ENCODE results near the gene DHRS1.
"Not testable (repeated sequence)": the region's sequence is repeated elsewhere in the genome, so short reads cannot be mapped to it uniquely, and the experiment has no call there.

The DHRS1 gene

DNA sequence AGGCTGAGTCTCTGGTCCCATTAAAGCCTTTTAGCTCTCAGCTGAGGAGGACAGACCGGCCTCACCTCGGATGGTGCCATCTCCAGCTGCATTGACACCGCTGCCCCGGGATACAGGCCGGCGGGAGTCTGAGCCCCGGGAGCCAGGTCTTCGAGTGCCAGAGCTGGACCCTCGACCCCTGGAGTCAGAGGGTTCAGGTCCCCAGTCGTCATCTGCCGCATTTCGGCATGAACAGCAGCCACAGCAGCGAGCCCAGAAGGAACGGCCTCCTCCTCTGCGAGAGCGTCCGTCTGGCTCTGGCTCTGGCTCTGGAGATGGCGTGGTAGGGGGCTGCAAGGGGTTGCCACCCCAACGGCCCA is 37.6 kb downstream of the DHRS1 start:
- no peak for DNase-seq

DNA sequence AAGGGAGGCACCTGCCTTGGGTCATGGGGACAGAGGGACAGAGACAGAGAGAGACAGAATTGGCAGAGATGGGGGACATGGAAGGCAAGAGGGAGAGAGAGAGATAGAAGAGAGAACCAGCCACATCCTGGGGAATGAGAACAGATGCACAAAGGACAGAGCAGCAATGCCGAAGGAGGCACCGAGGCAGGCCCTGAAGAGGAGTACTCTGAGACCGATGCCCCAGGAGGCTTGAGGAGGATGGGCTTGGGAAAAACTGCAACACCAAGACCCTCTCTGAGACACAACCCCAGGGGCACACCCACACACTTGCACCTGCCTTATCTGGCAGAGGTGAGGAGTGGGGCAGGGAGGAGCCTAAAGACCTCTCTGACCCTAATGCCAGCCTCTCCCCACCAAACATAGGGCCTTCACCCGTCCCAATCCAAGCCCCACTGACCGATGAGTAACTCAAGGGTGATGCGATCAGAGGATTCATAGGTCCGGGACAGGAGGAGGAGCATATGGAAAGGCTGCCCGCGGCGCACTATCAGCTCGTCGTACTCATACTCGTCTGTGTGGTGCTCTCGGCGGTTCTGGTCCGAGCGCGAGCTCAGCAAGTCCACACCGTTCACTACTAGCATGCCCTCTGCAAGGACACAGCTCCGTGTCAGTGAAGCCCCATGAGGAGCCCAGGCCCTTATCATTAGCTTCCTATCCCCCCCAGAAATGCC is 38.2 kb downstream of the DHRS1 start:
- no peak for DNase-seq

DNA sequence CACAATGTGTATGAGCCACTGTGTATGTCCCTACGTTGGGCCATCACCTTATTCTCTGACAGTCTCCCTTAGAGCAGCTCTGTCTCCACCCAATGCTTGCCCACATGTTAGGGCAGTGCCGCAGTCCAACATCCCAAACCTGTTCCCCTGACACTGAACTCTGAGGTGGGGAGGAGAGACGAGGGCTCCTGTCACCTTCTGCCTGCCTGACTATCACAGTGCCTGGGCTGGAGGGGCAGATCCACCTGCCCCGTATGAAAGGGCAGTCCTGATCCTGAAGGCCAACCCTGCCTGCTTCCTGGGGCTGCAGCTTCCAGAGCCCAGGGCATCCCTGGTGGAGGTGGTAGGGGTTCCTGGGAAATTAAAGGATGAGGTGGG is 38.8 kb downstream of the DHRS1 start:
- no peak for DNase-seq

DNA sequence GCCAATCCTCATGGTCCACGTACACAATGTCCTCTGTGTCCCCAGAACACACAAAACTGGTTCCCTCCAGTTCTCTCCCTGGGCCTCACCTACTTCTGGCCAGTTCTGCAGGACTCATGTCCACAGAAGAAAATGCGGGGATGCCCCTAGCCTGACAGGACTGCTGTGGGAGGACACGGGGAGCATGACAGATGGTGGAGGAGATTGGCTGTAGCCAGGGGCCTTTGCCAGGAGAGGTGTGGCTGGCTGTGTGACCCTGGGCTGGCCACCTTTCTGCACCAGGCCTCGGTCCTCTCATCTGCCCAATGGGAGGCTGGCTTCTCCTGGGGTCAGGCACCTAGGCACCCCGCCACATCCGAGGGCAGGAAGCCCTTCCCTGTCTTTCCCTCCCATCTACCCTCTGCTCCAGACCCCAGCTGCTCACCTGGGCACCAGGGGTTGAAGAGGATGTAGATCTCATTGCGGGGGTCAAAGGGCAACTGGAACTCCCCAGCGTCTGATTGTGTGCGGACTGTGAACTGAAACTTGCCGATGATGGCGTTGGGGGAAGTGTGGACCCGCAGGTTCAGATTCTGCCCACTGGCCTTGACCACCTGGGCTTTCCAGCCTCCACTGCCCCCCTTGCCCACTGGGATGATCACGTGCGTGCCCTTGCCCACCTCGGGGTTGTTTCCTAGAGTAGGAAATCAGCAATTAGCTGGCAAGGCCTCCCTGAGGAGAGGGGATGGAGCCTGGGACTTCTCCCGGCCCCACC is 39.4 kb downstream of the DHRS1 start:
- no peak for DNase-seq

DNA sequence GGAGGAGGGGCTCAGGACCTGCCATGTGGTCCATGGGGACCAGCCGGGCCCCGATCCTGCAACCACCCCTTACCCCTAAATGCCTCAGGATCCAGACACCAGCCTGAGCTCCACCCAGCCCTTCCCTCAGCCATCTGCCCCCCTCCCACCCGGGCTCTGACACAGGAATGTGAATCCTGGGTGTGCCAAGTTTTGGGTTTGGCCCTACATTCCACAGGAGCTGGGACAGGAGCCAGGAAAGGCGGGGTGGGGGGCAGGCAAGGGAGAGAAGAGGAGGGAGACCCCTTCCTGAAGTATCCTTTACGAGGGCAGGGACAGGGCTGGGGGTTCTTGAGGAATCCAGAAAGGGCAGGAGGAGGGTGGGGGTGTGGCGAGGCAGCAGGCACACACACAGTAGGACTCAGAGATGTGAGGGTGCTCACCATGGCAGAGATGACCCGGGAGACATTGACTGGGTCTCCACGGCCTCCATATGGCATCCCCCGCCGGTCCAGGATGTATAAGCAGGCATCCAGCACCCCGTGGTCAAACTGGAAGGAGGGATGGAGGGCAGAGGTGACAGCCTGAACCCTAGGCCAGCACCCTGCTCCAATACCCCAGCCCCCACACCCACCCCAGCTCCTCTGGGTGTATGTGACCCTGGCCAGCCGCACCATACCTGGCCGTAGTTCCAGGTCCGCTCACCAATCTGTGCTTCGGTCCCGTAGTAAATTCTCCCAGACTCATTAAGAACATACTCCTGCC is 40.1 kb downstream of the DHRS1 start:
- DNase-seq, result no peak

DNA sequence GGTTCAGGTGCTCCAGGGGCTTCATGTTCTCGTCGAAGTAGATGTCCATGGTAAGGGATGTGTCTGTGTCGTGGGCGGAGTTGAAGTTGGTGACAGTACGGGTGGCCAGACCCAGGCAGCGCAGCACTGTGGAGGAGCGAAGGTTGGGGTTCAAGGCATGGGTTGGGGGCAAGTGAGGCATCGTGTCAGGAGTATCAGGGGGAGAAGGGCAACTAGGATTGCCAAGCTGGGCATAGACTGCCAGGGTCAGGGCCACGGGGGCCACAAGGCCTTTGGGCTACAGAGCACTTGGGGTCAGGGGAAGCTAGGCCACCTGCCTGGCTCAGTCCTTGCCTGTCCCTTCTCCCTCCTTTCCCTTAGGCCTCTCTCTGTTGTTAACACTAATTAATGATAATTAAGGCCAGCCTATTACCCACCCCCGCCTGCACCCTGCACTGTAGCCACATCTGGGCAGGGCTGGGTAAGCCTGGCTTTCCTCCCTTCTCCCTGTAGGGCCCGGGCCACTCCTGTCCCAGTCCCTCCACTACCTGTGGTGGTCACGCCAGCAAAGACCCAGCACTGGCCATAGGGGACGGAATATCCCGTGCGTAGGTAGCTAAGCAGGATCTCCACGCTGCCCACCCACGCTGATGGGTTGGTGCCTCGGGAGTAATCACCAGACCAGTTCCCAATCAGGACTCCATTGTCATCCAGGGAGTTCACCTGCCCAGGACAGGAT is 40.9 kb downstream of the DHRS1 start:
- no peak for DNase-seq

DNA sequence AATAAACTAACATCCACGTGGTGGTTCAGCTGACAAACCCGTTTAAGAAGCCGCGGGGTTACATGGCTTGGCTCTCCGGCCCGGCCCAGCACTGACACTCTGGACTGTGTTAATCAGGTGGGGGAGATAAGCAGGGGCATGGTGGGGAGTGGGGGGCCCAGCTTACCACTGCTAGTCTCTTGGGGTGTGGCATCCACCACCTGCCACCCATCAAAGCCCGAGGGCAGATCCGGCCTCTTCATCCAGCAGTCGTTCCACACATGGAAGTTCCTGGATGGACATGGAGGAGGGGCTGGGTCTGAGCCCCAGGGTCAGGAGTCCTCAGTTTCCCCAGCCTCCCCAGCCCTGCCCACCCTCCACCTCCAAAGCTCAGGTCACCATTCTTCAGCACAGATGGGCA is 41.5 kb downstream of the DHRS1 start:
- no peak for DNase-seq

DNA sequence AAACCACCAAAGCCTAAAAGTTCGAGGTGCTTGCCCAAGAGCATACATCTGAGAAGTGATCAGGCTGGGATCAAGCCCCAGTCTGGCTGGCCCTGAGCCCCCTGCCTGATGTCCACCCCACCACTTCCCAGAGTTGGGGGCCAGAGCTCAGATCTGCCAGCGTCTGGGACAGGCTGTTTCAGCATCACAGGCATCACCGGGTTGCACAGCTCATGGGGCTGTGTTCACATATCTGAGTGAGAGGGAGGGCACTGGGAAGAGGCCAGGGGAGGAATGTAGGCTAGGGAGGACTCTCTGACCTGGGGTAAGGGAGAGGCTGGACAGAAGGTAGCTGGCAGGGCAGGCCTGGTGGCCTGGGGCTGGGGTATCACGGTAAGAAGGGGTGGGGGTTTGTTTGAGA is 42.6 kb downstream of the DHRS1 start:
- DNase-seq, result no peak

DNA sequence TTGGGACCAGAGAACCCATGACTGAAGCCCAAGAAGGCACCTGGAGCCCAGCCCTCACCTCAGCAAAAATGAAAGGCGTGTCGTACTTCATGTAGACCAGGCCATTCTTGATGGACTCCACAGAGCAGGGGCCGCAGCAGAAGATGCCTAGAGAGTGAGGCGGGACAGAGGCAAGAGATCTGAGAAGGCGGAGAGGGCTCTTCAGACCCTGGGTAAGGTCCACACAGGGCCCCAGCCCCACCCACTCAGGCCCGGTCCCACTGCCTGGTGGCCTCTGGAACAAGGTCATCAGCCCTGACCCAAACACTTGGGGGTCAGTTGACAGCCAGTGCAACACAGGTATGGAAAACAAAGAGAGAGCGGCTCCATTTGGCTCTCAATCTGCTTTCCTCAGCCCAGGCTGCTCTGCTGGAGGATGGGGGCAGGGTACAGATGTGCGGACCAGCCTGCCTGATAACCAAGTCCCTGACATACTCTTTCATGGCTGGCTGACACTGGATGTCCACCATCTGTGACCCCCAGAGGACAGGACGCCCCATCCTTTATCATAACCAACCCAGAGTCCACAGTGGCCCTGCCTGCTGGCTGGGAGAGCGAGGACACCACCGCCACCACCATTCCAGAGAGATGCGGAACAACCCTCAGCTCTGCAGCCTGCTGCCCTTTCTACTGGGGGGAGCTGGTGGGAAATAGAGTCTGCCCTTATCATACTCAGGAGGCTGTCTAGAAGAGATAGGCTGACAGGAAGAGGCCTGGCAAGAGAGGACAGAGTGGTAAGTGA is 43.5 kb downstream of the DHRS1 start:
- DNase-seq, result no peak

DNA sequence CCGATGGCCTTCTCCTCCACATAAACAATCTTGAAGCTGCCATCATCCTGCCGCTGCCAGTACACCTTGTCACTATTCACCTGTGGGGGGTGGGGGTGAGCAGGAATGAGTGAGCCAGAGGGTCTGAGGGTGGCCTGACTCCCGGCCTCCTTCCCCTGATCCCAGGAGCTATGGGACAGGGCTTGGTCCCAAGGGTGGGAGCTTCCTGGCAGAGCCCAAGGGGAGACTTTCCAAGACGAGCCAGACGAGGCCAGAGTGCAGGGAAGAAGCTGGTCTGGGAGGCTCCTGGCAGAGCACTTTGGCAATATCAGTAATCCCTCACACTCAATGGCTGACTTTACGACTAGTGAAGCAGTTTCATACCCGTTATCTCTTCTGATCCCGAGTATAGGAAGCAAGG is 44.1 kb downstream of the DHRS1 start:
- no peak for DNase-seq

DNA sequence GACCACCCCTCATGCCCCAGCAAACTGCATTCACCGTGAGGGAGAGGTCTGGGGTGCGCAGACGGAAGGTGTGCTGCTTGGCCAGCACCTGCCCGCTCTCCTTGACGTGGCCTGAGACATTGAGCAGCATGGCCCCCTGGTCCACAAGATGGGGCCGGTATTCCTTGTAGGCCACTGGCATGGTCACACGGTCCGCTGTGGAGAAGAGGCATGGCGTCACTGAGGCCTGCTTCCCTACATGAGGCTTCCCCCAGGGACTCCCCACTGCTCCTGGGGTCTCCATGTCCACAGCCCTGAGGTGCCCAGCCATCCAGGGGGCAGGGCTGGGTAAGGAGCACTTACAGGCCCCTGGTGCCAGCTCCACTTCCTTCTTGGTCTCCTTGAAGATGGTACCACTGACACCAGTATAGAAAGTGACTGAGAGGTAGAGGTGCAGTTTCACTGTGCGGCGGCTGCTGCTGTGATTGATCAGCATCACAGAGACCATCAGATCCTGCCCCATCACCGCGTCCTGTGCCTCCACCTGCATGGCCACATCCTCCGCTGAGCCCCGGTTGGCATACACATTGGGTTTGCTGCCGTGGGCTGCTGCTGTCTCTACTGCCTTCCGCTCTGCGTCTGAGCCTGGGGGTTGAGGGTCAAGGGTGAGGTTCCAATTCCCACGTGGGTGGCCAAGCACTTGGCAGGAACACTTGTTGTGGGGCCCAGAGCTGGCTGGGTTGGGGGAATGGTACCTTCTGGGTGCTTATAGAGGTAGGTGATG is 44.8 kb downstream of the DHRS1 start:
- no peak for DNase-seq

DNA sequence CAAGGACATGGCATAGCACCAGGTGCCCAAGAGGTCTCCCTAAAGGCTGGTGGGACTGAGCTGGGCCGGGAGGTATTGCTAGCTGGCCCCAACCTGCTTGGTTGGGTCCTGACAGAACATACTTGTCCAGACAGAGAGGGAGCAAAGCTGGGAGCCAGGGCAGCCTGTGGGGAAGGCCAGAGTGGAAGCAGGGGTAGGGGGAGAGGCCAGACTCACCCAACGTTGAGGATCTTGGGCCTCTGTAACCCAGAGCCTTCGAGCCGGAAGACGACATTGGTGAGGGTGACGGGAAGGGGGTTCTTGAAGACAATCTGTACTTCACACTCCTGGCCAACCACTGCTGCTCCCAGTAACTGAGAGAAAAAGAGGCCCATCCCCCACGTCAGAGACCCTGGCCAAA is 45.6 kb downstream of the DHRS1 start:
- no peak for DNase-seq

DNA sequence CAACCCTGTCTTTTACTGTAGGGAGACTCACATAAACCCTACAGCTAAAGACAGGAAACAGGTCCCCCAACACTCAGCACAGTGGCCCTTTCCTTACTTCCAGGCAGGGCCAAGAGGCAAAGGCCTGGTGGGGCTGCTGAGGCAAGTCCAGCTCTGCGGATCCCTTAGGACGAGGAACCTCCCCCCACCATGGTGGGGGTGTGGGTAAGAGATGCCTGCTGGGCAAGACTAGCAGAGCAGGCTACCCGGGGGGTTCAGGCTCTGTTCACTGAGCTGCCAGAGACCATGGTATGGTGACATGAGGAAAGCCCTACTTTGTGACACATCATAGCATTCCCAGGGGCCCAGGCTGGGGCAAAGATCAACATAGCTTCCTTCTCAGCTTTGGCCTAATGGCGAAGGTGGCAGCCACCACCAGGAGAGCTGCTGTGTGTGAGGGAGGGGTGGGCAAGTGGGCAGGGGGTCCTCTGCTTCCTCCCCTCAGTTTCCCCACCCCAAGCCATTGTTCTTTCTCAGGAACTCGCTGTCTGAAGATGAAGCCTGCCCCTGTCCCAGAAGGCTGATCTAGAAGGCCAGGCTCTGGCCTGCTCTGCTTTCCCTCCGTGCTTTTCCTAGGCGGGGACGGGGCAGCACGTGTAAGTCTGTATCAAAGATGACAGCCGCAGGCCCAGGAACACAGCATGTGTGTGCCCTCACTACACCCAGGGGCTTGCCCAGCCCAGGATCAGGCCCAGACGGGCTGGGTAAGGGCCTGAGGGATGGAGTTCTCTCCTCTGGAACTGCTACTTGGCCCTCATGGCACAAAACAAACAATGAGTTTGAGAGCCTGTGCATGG is 47.1 kb downstream of the DHRS1 start:
- no peak for DNase-seq

DNA sequence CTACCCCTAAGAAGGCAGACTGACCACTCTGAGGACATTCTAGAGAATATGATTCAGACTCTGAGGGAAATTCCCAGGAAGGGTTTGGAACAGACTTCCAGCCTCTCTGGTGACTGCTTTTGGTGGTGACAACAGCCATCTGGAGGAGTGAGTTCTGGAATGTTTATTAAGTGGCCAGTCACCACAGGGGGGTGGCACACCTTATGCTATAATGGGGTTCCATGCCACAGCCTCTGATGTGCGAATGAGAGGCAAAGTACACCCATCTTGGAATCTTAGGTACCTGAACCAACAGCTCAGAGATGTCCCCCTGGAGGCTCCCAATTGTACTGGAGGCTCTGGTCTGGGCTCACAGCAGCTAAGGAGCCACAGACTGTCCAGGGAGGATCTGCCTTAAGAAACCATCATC is 47.7 kb downstream of the DHRS1 start:
- no peak for DNase-seq

DNA sequence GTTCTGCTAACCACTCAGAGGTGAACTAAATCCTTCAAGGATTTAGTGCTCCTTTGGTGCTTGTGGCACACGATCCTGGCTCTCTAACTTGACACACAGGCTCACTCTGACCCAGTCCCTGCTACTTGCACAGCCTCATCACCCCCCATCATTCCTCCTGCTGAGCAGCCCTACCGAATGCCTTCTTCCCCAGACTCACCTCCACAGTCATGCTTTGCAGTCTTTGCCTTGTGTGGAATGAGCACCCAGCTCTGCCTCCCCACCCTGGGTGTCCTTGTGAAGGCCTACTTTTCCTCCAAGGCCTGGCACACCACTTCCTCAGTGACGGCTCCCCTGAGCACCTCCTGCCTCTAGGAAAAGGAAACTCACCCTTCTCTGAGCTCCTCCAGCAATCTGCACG is 49.2 kb downstream of the DHRS1 start:
- no peak for DNase-seq

DNA sequence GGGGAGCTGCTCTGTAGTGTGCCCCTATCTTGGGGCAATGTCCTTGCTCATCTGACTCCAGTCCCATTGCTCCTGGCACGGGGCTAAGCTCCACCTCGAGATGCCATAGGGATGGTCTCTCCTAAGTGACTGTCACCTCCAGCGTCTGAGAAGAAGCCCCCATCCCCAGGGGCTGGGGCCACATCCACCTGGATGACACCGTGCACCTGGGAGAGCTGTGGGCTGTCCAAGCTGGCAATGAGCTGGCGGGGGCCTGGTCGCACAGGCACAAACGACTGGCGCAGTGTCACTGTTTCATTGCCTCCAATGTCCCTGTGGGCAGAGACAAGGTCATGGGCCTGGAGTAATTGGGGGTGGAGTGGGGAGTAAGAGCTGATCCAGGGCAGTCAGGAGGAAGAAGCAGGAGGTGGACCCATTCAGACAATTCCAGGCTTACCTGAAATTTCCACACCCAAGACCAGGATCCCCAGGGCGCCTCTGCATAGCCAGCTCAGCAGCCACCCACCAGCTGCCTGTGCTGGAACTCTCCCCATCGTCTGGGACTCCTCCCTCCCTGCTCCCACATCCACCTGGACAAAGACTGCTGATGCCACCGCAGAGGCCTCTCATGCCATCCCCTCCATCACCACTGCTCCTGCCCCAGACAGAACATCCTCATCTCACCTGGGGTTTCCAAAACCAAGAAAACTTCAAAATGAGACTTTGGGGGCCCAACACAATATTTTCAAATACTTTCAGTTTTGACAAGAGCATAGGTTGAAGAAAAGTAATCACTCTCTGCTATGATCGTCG is 50.2 kb downstream of the DHRS1 start:
- DNase-seq, result no peak

DNA sequence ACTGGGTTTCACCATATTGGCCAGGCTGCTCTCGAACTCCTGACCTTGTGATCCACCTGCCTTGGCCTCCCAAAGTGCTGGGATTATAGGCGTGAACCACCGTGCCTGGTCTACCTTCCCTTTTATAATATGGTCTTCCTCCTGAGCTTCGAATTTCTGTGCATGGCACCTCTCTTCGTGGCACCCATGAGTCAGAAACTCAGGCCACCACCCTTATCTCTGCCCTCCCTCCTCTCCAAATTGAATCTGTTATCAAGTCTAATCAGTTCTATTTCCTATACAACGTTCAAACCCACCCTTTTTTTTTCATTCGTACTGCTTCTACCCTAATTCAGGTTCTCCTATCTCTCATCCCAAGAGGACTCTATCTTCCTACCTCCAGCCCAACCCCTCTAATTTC is 52.2 kb downstream of the DHRS1 start:
- DNase-seq, result no peak

DNA sequence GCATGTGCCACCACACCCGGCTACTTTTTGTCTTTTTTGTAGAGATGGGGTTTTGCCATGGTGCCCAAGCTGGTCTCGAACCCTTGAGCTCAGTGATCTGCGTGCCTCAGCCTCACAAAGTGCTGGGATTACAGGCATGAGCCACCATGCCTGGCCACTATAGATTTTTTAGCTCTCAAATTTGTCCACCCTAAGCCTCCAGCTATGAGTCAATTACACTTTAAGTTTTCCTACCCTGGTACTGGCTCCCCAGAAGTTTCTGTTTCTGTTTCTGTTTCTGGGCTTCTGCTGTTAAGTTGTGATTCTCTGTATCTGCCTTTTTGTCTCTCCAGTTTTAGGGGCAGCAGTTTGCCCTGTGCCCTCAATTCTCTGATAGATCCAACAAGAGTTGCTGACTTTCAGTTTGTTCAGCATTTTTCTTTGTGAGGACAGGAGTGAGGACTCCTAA is 52.8 kb downstream of the DHRS1 start:
- DNase-seq, result no peak

DNA sequence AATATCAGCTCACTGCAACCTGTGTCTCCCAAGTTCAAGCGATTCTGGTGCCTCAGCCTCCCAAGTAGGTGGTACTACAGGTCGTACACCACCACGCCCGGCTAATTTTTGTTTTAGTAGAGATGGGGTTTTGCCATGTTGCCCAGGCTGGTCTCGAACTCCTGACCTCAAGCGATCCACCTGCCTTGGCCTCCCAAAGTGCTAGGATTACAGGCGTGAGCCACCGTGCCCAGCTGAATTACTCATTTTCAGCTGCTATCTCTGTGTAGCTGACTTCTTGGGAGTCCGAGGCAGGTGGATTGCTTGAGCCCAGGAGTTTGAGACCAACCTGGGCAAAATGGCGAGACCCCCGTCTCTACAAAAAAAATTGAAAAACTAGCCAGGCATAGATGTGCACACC is 54.2 kb downstream of the DHRS1 start:
- not testable (repeated sequence) for DNase-seq

DNA sequence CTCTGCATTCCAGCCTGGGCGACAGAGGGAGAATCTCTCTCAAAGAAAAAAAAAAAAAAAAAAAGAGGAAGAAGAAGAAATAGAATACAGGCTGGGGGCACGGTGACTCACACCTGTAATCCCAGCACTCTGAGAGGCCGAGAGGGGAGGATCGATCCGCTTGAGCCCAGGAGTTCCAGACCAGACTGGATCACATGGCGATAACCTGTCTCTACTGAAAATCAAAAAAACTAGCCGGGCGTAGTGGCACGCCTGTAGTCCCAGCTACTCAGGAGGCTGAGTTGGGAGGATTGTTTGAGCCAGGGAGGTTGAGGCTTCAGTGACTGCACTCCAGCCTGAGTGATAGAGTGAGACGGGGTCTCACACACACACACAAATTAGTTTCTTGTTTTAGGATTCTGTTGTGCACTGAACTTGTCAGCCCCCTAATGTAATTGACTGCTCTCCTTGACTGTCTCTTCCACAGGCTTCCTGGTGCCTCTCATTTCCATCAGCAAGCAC is 56.2 kb downstream of the DHRS1 start:
- peak; percentile 60 for DNase-seq

Data from GF-D8 (cell line).